HG03378 (cell line): ENCODE data around the gene AMN1.
"Not testable (repeated sequence)": the region's sequence is repeated elsewhere in the genome, so short reads cannot be mapped to it uniquely, and the experiment has no call there.

ENCODE experiments used
- ATAC-seq: cut with Tn5 transposase; IDR thresholded peaks from one replicate; pipeline ENCODE4 v1.9.1; 2021; ENCODE audit warnings: mild to moderate bottlenecking, moderate library complexity; ENCODE audit not compliant: unreplicated experiment

The AMN1 gene

DNA sequence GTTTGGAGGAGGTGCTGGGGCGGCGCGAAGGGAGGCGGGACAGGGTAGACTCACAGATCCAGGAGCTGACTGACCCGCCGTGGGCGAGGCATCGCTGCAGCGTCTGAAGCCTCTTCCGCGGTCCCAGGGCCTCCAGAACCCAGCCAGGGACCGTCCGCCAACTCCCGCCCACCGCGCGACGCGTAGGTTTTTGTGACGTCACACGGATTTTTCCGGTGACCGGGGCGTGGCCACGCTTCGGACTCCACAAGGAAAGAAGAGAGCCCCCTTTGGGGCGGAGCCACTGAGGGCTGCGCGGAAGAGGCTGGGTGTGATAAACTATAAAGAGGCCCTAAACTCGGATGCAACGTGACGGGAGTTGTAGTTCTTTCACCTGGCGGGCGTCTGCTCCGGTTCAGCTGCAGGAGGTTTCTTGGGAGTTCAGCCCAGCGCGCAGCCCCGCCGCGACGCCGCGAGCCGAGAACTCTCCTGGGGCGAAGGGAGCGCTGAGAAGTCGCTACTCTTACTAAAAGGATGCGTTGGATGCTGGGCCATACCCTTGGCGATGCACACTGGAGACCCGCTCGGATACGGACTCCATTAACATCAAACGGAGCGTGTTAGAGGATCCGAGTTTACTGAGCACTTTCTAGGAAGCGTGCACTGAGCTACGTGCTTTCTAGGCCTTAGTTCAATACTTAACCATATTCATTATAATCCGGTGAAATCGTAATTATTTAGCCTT, at the start of gene AMN1:
TSS of gene AMN1 (minus strand) at position 105 of the 724 bp plus-strand sequence. CDS start at position 92, 13 bp downstream.
- ATAC-seq = peak; percentile 93

DNA sequence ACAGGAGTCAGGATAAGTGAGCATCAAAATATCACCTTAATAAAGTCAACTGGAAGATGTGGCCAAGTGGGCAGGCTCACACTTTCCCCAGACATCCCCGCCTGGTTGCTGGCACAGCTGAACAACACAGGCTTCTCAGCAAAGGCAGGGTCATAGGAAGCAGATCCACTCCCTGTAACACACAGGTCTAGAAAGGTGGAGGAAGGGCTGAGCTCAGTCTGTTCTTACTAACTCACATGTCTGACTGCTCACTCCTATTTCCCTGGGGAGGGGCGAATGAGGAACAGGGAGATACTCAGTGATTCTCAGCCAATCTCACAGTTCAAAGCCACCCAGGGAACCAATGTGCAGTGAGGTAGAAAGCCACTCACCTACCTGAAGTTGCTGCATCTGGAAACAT, 45.0 kb upstream of the AMN1 start:
- peak; percentile 62 for ATAC-seq

DNA sequence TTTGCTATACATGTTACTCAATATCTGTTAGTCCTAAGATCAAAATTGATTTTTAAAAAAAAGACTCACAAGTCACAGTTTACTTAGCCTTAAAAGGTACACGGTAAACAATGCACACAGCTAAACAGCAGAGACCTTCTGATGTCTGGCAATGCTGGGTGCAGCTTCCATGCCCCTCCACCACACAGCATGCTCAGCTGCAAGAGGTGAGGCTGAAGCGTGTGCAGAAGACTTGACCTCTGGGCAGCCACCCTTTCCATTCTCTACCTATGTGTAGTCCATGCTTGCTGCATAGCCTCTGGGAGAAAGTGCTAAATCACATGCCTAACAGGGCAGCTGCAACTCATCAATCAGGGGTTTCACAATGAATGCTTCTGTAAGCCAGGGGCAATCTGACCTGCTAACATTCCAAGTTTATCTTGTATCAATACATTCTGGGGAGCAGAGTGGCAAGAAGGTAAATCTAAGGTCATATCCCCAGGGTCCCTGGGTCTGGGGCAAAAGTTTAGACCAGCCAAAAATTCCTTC, 44.5 kb upstream of the AMN1 start:
- ATAC-seq = peak; percentile 69

DNA sequence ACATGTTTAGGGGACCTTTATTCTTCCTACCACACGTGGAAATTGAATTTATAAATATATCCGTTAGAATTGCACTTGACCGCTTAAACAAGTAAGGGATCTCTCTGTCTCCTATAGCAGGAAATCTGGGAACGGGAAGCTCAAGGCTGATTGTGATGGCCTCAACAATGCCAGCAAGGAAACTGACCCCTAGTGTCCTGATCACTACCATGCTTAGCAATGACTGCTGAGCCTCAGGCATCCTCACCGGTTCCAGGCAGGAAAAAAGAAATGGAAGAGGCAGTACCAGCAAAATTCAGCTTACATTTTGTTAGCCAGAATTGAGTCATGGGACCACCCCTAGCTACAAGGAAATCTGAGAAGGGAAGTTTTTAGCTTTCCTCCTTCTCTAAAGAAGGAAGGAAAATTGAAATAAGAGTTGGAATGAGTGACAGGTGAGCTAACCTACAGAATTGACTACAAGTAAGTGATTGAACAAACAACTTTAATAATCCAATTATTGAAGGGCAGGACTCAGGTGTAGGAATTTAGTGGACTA, 43.9 kb upstream of the AMN1 start:
- ATAC-seq = no peak

DNA sequence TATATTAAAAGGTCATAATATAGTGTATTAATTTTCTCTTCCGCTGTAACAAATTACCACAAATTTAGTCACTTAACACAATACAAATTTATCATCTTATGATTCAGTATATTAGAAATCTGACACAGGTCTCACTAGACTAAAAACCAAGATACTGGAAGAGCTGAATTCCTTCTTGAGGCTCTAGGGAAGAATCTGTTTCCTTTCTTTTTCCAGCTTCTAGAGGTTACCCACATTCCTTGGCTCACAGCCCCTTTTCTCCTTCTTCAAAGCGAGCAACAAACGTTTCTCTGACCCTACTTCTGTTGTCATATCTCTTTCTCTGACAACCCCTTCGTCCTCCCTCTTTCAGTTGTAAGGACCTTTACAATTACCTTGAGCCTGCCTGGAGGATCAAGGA, 43.4 kb upstream of the AMN1 start:
- no peak for ATAC-seq

DNA sequence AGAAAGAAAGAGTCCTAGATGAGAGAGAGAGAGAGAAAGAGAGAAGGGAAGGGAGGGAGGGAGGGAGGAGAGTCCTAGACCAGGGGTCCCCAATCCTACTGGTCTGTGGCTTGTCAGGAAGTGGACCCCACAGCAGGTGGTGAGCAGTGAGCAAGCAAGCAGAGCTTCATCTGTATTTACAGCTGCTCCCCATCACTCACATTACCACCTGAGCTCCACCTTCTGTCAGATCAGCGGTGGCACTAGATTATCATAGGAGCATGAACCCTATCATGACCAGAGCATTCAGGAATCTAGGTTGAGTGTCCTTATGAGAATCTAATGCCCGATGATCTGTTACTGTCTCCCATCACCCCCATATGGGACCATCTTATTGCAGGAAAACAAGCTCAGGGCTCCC, 39.2 kb upstream of the AMN1 start:
- ATAC-seq = no peak

DNA sequence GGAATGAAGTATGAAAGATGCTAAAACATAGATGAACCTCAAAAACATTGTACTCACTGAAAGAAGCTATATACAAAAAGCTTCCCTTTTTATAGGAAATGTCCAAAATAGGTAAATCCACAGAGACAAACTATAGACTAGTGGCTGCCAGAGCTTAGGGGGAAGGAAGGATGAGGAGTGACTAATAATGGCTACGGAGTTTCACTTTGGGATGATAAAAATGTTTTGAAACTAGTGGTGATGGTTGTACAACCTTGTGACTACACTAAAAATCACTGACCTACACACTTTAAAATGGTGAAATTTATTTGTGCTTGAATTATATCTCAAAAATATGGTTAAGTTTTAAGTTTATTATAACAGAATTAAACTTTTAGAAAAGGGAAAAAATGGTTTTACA, 37.1 kb upstream of the AMN1 start:
- no peak for ATAC-seq

DNA sequence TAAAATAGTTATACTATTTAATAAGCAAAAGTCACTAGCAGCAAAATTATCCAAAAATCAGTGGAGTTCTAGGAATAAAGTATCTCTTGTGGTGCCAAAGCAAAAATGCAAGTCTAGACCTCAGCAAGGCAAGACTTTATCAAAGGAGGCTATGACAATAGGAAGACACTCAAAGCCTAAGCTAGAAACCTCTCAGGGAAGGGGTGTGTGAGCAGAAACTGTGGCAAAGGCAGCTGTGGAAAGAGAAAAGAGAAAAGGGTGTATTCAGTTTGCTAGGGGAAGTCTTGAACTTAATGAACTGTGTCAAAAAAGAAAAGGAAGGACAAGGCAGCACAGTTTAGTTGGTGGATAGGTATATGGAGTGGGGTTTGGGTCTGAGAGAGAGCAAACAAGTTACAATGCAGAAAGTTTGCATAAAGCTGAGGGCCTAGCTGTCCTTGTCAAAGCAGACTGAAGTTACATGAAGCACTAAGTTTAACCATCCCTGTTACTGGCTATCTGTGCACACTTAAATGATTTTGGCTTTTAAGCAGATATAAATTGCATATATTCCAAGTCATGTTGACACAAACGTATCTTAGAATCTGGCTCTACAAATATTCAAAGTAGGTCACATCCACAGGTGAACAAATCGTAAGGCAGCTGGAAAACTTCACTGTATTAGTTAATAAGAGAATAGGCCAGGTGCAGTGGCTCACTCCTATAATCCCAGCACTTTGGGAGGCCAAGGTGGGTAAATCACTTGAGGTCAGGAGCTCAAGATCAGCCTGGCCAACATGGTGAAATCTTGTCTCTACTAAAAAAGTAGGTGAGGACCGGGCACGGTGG, 31.0 kb upstream of the AMN1 start:
- peak; percentile 50 for ATAC-seq

DNA sequence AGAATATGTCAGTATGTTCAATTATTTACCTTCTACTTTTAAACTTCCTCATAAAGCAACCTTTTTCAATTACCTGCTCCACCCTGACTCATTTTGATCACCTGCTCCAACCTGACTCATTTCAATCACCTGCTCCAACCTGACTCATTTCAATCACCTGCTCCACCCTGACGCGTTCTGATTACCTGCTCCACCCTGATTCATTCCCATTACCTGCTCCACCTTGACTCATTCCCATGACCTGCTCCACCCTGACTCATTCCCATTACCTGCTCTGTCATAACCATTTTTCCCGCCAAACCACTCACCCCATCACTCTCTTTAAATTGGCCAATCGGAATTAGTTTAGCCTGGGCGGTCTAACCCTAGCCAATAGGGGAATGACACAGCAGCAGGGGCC, 29.5 kb upstream of the AMN1 start:
- not testable (repeated sequence) for ATAC-seq

DNA sequence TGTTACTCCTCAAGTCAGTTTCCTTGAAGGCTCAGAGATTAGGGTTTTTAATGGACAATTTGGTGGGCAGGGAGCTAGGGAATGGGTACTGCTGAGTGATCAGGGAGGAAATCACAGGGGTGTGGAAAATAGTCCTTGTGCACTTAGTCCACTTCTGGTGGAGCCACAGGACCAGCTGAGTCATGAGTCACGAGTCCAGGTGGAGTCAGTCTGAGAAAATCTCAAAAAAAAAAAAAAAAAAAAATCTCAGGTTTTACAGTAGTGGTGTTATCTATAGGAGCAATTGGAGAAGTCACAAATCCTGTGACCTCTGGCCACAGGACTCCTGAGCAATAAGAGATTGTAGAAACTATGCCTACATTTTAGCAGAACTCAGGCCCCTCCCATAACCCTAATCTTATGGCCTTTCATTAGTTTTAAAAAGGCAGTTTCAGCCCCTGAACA, 28.2 kb upstream of the AMN1 start:
- ATAC-seq = no peak

DNA sequence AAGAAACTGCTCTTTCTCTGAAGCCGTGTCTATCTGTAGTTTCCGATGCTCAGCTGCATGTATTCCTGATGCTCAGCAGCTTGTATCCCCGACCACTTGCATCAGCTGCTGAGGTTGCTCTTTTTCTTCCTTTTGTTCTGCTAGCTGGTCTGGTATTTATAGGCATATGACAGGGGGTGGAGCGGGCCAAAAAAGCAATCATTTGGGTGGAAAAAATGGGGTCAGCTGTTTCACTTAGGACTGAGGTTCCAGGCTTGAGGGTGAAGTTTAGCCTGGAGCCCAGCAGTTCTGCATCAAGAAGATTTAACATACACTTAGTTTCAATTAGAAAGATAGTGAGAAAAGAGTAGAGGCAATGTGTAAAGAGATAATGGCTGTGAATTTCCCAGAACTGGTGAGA, 23.6 kb upstream of the AMN1 start:
- no peak for ATAC-seq

DNA sequence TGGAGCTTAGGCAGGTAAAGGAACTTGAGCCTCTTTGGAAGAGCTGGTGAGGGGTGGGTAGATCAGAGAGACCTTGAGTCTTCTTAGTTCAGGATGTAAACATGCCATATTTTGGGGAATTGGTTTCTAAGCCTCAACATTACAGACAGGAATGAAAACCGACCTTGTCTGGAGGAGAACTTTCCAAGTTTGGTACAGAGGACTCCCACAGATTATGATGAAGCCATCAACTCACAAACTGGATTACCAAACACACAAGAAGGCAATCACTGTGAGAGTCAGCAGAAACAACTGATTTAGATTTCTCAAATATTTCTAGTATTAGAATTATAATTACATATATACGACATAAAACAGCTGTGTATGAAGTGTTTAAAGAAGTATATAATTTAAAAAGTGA, 22.3 kb upstream of the AMN1 start:
- ATAC-seq = no peak

DNA sequence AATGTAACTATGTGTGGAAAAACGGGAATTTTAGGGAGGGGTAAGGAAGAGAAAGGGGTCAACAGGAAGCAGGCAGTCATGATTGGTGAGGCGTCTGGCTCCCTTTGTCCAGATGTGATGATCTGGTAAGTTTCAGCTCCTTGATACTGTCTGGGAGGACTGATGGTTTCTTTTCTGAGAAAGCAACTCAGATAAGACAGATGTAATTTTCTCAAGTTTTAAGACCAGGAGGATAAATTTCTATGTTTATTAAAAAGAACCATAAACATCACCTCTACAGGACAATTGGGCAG, 21.9 kb upstream of the AMN1 start:
- ATAC-seq = no peak

DNA sequence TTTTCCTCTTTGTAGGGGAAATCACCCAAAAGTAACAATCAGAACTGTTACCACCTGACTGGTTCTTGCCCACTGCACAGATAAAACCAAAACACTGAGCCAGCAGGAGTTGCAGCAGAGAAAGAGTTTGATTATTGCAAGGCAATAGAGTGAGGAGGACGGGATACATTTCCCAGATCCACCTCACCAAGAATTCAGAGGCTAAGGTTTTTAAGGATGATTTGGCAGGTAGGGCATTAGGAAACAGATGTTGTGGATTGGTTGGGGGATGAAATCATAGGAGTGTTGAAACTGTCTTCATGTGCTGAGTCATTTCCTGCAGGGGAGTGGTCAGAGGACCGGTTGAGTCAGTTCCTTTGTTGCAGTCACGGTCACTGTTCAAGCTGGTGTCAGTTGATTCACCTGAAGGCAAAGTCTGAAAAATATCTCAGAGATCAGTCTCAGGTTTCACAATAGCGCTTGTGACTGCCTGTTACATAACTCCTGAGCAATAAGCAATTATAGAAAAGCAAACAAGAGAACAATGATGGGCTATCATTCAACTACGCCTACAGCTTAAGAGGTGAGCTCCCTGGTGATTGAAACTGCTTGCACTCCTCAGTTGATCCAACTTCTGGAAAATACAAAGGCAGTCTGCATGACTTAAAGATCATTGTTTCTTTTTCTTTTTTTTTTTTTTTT, 20.3 kb upstream of the AMN1 start:
- peak; percentile 83 for ATAC-seq

DNA sequence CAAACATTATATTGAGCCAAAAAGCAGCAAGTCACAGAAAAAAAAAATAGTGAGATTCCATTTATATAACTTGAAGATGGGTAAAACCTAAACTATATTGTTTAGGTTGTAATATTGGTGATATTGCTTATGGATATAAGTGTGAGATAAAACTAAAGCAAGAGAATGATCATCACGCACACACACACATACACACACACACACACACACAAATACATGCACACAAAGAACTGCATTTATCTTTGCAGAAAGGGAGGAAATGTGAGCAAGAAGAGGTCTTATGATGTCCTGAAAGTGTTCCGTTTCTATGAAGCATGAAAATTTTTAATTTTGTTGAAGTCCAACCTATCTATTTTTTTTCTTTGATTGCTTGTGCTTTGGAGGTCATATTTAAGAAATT, 16.4 kb upstream of the AMN1 start:
- ATAC-seq = no peak

DNA sequence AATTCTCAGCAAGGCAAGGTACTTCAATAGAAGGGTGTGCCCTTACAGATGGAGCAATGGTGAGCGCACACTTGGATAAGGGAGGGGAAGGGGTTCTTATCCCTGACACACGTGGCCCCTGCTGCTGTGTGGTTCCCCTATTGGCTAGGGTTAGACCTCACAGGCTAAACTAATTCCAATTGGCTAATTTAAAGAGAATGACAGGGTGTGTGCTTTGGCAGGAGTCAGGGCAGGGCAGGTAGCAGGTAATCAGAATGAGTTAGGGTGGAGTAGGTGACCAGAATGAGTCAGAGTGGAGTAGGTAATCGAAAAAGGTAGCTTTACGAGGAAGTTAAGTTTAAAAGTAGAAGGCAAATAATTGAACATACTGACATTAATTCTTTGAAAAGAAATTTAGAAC, 15.5 kb upstream of the AMN1 start:
- ATAC-seq = not testable (repeated sequence)

DNA sequence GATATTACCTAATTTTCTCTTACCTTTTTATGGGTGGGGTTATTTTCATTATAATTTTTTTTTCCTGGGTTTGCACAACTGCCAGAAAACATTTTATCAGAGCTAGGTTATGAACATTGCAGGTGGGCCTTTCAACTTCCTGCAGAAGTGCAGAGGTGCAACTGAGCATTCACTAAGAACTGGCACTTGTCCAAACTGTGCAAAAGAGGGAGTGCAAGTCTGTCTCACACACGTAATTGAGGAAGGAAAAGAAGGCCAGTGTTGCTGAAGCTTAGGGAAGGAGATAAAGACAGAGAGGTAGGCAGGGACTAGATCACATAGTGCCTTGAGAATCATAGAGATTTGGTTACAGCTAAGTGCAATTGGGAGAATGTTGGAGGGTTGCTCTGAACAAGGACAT, 14.1 kb upstream of the AMN1 start:
- ATAC-seq = no peak

DNA sequence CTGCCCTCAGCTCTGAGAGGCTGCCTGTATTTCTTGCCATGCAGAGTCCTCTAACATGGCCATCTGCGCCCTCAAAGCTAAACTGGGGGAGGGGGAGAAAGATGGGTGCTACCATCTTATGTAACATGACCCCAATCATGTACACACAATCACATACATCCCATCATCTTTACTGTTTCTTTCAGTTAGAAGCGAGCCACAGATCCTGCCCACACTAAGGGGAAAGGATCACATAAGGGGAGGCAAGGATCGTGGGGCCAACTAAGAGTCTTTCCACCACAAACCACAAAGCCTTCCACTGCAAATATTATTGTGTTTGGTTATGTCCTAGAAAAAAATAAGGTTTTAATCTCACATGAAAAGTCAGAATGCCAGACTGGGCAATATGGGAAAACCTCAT, 11.8 kb upstream of the AMN1 start:
- ATAC-seq = no peak

DNA sequence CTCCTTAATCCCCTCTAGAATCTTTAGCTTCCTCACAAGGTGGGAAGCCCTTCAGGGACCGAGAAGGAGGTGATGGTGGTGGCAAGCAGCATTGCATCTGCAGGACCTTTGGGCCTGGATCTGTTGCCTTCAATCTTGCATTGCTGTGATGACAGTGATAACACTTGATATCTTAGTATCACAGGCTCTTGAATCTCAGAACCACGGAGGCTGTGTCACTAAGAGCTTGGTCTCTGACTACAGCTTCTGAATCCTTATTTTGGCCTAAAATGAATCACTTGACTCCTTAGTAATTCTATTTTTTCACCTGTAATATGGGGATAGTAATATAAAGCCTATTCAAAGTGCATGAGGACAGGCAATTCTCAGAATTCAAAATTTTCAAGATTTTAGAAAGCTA, 8.9 kb upstream of the AMN1 start:
- ATAC-seq = no peak

DNA sequence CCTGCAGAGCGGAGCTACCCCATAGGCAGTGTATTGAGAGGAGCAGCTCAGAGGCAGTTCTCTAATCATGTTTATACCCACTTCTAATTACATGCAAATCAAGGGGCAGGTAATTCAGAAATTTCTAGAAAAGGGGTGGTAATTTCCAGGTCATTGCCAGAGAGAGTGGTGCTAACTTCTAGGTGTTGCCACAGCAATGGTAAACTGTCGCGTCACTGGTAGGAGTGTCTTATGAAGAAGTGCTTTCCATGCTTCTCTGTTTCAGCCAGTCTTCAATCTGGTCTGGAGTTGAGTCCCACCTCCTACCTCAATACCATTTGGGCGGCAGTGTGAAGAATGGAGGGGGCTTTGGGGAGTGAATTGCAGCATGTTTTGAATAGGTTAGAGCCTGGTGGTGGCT, 8.5 kb upstream of the AMN1 start:
- no peak for ATAC-seq

DNA sequence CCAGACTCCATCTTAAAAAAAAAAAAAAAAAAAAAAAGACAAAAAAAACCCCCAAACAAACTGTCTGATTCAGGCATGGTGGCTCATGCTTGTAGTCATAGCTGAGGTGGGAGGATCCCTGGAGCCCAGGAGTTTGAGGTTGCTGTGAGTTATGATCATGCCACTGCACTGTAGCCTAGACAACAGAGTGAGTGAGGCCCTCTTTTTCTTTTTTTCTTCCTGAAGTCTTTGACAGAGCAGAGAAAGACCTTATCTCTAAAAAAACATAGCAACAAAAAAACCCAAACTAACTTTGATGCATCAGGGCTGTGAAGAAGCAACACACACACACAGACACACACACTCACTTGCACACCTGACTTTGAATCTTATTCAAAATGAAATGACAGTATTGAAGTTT, 7.7 kb upstream of the AMN1 start:
- peak; percentile 48 for ATAC-seq
